Panc1 (cell line): Measurements from ENCODE around the gene MID2. TPM values are rescaled to one million over a fixed set of nuclear protein-coding genes. Genes with fewer than 3 reads are reported as not detected.

Source experiments
- ATAC-seq: fragments of 200-7000 bp; cut with Tn5 transposase; 2 replicates; pipeline ENCODE4 v1.9.1; 2020; ENCODE audit warnings: mild to moderate bottlenecking, moderate library complexity
- BruUV-seq: library from RNA; stranded (reverse); fragments of 400-500 nt; replicated peaks from 2 replicates; lab custom pipeline; 2021; lab: Mats Ljungman, UMichigan
- CTCF ChIA-PET: fragments of 300-600 bp; sonication (Branson Sonifier 250); formaldehyde crosslinking; loops from one replicate; lab custom pipeline; 2022; ENCODE audit warnings: antibody characterized with exemption; lab: Charles Lee
- POLR2A ChIA-PET: fragments of 300-600 bp; sonication (Branson Sonifier 250); formaldehyde crosslinking; loops from one replicate; lab custom pipeline; 2022; ENCODE audit warnings: antibody characterized with exemption; lab: Charles Lee
- DNase-seq: peaks from one replicate; pipeline ENCODE4 v3.0.0-alpha.2; 2010; ENCODE audit warnings: low read depth, low spot score
- H3K27ac ChIP-seq: 2 replicates; pipeline ENCODE4 v1.5.1; 2011; ENCODE audit warnings: mild to moderate bottlenecking, low read length, inconsistent platforms
- H3K27me3 ChIP-seq: fragments of 200-500 bp; sonication (Bioruptor generic); 2 replicates; pipeline ENCODE4 v1.6.0; 2014; ENCODE audit warnings: low read length, inconsistent platforms; ENCODE audit not compliant: control insufficient read depth, insufficient read depth
- H3K36me3 ChIP-seq: fragments of 200-500 bp; sonication (Bioruptor generic); 2 replicates; pipeline ENCODE4 v1.5.1; 2014; ENCODE audit warnings: inconsistent platforms, mild to moderate bottlenecking, low read length, moderate library complexity; ENCODE audit not compliant: control insufficient read depth, insufficient read depth
- H3K4me1 ChIP-seq: 2 replicates; pipeline ENCODE4 v1.5.1; 2011; ENCODE audit warnings: inconsistent platforms, mild to moderate bottlenecking, low read length, moderate library complexity; ENCODE audit not compliant: control insufficient read depth, insufficient read depth
- H3K4me3 ChIP-seq, 2 experiments: 2 replicates each; pipeline ENCODE4 v1.5.1; 2011 to 2012; ENCODE audit warnings: low read depth in 2 of 2, low read length in 2 of 2, mild to moderate bottlenecking in 2 of 2, inconsistent platforms in 1 of 2, moderate library complexity in 1 of 2
- H3K9me3 ChIP-seq: fragments of 200-500 bp; sonication (Bioruptor generic); 2 replicates; pipeline ENCODE4 v1.5.1; 2014; ENCODE audit warnings: low read depth, mild to moderate bottlenecking, inconsistent platforms, low read length, moderate library complexity; ENCODE audit not compliant: control insufficient read depth, insufficient read depth
- CTCF ChIP-seq: fragments of 450-650 bp; IDR thresholded peaks from 2 replicates; pipeline ENCODE4 v1.5.1; 2017; ENCODE audit warnings: mild to moderate bottlenecking
- POLR2AphosphoS5 ChIP-seq: IDR thresholded peaks from 2 replicates; pipeline ENCODE4 v1.6.1; 2012; ENCODE audit warnings: mild to moderate bottlenecking, low read depth, low read length, moderate library complexity
- SIN3A ChIP-seq: IDR thresholded peaks from 2 replicates; pipeline ENCODE4 v1.6.1; 2012; ENCODE audit warnings: low read depth, mild to moderate bottlenecking, low read length, moderate library complexity, borderline replicate concordance; ENCODE audit not compliant: insufficient read depth
- TCF7L2 ChIP-seq: IDR thresholded peaks from 2 replicates; pipeline ENCODE4 v1.6.1; 2011; ENCODE audit warnings: mild to moderate bottlenecking, low read depth, low read length, inconsistent platforms
- in situ Hi-C: cut with HindIII; loops from 2 replicates; pipeline ENCODE4 v1.10.0; 2016; ENCODE audit warnings: low sequenced_read_pairs, low pct_unique_long_range_greater_than_20kb
- intact Hi-C: fragments of 100-400 bp; cut with micrococcal nuclease; formaldehyde crosslinking; loops from one replicate; pipeline ENCODE4 v1.10.0; 2022; ENCODE audit not compliant: unreplicated experiment
- total RNA-seq: library from RNA; stranded (reverse); gene quantifications from one replicate; pipeline ENCODE4 v1.2.1, GENCODE V29; 2021; ENCODE audit not compliant: unreplicated experiment

Gene MID2
- total RNA-seq, 1 experiment from 2014 or later, result 24.7 TPM

- no peaks in the 10 kb centered on the region for H3K36me3 ChIP-seq
- ChIA-PET POLR2A (interaction anchor here (0.7 kb wide), 1 partner anchor 170 kb away, joined by 4 read pairs; no protein-coding TSS in a partner anchor), CTCF (no interaction called here)
- ATAC-seq (no peak), DNase-seq (no peak)
- no TSS peak for BruUV-seq
- H3K4me3 ChIP-seq, result no peak overlapping the region
- no peak for TF ChIP-seq CTCF
- no peak for TF ChIP-seq TCF7L2
- peaks cover 10% of the 10 kb centered on the region for H3K4me1 ChIP-seq
- in situ Hi-C loops, result no loop called here
- H3K27ac ChIP-seq, result no peak overlapping the region
- H3K9me3 ChIP-seq, result peaks cover 5% of the 10 kb centered on the region; the same call in 1 of the 2 replicates
- intact Hi-C loops, result no loop called here
- H3K27me3 ChIP-seq, result no peaks in the 10 kb centered on the region
Observed at GRCh38 chrX:107823456-107823855, 2.2 kb upstream of the MID2 start.

- Histone ChIP-seq H3K27ac (peak overlapping the region; percentile 89), H3K27me3 (no peaks in the 10 kb centered on the region), H3K4me3 (peak overlapping the region; percentile 51 to 76), H3K4me1 (peaks cover 10% of the 10 kb centered on the region), H3K36me3 (no peaks in the 10 kb centered on the region), H3K9me3 (no peaks in the 10 kb centered on the region)
- CTCF ChIA-PET, result no interaction called here
- POLR2A ChIA-PET, result no interaction called here
- TF ChIP-seq CTCF, result no peak
- TF ChIP-seq SIN3A, result peak; percentile 67; the same call in 1 of the 2 replicates
- TF ChIP-seq POLR2AphosphoS5, result no peak
- peak; percentile 30; the same call in 1 of the 2 replicates for TF ChIP-seq TCF7L2
- ATAC-seq (peak; percentile 78), DNase-seq (no peak)
- in situ Hi-C loops (no loop called here), intact Hi-C loops (no loop called here)
- BruUV-seq, result no TSS peak
Observed at GRCh38 chrX:107826238-107827029, 768 bp downstream of the MID2 start.

- in situ Hi-C loops (no loop called here), intact Hi-C loops (no loop called here)
- Histone ChIP-seq H3K36me3 (no peaks in the 10 kb centered on the region), H3K4me3 (peak overlapping the region; percentile 51 to 76), H3K4me1 (peaks cover 10% of the 10 kb centered on the region), H3K27me3 (no peaks in the 10 kb centered on the region), H3K9me3 (no peaks in the 10 kb centered on the region), H3K27ac (peak overlapping the region; percentile 89)
- BruUV-seq, result no TSS peak
- POLR2A ChIA-PET, result no interaction called here
- CTCF ChIA-PET, result interaction anchor here (0.7 kb wide), 1 partner anchor 139 kb away, joined by 3 read pairs; no protein-coding TSS in a partner anchor
- DNase-seq (no peak), ATAC-seq (peak; percentile 8)
- TF ChIP-seq POLR2AphosphoS5, result no peak
Observed at GRCh38 chrX:107827030-107827831, 1.6 kb downstream of the MID2 start.
